NCI-H1694 (cell line): ENCODE measurements around the gene ACP1.

Experiments
- DNase-seq: peaks from one replicate; lab custom pipeline; 2025; lab: John Stamatoyannopoulos, UW

The ACP1 gene

DNA sequence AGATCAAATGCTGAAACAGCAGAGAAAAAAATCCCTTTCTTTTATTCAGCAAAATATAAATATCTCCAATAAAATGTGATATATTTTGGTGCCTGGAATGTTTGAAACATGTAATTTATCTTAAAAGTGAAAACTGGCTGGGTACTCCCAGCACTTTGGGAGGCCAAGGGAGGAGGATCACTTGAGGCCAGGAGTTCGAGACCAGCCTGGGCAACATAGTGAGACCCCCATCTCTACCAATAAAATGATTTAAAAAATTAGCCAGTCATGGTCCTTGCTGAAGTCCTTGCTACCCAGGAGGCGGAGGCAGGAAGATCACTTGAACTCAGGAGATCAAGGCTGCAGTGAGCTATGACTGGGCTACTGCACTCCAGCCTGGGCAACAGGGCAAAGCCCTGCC is 9.6 kb upstream of the ACP1 start:
- DNase-seq: no peak

DNA sequence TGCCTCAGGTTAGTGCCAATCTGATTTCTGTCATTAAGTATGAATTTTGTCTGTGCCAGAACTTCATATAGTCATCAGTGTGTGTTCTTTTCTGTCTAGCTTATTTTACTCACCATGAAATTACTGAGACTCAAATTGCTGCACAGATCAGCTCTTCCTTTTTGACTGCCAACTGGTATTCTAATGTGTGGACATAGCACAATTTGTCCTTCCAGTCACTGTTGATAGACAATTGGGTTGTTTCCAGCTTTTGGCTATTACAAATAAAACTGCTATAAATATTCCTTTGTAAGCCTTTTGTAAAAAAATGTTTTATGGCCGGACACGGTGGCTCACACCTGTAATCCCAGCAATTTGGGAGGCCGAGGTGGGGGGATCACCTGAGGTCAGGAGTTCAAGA is 8.7 kb upstream of the ACP1 start:
- DNase-seq: no peak

DNA sequence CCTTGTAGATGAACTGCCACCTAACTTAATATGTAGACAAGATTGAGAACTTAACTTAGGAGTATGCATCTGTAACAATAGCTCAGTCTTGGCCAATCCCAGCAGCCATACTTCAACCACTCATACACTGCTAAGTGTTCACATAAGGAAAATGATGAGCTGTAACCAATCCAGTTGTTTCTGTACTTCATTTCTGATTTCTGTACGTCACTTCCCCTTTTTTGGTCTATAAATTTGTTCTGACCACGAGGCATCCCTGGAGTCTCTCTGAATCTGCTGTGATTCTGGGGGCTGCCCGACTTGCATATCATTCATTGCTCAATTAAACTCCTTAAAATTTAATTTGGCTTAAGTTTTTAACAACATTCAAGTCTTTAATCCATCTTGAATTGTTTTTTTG is 7.3 kb upstream of the ACP1 start:
- no peak for DNase-seq

DNA sequence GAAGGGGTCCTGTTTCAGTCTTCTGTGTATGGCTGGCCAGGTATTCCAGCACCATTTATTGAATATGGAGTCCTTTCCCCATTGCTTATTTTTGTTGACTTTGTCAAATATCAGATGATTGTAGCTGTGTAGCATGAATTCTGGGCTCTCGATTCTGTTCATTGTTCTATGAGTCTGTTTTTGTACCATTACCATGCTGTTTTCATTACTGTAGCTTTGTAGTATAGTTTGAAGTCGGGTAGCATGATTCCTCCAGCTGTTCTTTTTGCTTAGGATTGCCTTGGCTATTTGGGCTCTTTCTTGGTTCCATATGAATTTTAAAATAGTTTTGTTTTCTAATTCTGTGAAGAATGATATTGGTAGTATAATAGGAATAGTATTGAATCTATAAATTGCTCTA is 6.9 kb upstream of the ACP1 start:
- DNase-seq: no peak

DNA sequence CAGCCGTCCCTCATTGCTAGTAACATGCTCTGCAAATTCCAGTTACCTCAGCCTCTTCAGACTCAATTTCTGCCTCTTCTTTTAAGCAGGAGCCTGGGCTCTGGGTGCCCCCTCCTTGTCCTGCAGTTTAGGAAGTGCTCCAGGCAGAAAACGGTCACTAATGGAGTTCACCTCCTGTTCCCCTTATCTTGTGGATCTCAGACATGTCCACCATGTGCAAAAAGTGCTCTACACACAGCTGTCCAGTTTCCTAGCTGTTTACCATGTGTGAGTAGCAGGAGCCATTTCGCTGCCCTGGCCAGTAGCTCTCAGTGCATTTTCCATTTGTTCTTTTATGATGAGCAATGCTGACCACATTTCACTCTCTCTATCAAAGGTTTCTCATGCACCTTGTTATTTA is 5.8 kb upstream of the ACP1 start:
- no peak for DNase-seq

DNA sequence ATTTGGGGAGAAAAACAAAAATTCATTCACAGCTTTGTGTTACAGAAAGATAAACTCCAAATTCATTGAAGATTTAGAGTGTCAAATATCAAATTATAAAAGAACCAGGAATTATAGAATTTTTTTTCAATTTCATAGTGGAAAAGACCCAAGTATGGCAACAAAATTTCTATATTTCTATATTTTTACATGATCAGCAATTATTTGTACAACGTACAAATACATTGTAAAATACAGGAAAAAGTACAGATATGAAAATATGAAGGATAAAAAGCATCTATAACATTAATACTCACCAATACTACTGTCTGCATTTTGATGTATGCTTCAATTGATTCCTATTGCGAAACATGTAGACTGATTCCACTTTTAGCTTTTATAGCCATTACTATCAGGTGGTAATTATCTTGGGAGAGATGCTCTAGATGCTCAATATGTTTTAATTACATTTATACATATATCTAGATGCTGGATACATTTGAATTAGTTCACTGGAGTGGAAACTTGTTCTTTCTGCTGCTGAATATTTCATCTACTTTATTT is 4.9 kb upstream of the ACP1 start:
- DNase-seq: no peak

DNA sequence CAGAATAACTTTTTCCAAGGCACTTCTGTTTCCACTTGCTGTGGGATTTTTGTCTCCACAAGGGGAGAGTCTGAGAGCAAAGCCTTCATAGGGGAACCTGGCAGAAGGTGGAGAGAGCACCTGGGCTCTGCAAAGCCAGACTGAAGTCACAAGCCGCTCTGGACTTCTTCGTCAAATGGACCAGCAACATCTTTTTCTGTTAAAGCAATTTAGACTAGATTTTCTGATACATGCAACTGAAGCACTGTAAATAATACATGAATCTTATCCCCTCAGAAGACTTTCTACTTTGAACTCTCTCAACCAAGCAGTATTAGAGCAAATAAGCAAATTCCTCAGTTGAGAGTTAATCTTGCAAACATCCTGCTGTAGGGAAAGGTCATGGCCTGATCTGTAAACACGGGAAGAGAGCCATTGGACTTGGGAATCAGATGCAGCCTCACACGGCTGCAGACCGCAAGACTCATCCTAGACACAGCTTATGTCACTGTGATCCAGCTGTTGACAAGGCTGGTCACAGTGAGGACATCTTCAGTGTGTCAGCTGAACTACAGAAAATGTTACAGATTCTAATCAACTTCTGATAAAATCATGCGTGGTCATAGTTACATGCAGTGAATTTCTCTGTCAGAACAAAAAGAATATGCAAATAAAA is 4.1 kb upstream of the ACP1 start:
- DNase-seq: no peak

DNA sequence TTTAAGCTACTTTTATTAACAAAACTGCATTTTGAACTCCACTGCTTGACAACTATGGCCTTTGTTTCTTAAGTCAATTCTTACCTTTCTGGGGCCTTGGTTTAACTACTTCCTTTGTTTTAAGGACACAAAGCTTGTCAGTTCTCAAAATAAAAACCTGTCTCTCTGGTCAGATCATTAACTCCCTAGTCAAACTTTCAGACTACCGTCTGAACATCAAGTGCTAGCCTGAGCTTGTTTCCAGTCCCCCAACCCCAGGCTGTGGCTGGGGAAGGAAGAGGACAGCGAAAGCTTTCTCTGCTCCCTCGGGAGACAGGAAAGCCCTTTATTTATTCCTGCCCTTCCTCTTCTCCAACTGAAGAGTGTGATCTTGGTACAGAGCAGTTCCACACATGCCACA is 2.6 kb upstream of the ACP1 start:
- DNase-seq: no peak

DNA sequence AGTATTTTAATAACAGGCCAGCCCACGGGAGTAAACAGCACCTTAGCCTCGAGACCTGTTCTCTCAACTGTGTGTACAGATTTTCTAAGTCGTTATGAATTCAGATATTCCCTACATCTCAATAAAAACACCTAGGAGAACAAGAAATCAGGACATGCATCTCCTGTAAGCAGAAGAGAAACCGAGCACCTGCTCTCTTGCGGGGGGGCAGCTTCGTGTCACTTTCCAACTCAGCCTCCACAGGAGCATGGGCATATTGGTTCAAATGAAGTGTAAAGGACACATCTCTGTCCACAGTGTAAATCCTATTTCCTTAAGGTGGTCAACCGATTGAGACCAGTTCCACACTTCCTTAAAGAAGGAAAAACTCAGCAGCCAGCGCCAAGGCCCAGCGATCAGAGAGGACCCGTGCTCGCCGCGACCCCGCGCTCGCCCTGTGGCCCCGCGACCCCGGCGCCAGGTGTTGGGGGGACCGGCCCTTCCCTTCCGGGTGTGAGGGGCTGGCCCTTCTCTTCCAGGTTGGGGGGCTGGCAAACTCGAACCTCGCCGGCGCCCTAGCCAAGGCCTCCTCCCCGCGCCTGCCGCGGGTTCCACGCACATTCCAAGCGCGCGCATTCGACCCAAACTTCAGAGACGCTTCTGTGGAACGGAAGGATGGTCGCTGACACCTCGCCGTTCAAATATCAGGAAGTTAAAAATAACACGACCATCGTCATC is 1.6 kb upstream of the ACP1 start:
- no peak for DNase-seq

DNA sequence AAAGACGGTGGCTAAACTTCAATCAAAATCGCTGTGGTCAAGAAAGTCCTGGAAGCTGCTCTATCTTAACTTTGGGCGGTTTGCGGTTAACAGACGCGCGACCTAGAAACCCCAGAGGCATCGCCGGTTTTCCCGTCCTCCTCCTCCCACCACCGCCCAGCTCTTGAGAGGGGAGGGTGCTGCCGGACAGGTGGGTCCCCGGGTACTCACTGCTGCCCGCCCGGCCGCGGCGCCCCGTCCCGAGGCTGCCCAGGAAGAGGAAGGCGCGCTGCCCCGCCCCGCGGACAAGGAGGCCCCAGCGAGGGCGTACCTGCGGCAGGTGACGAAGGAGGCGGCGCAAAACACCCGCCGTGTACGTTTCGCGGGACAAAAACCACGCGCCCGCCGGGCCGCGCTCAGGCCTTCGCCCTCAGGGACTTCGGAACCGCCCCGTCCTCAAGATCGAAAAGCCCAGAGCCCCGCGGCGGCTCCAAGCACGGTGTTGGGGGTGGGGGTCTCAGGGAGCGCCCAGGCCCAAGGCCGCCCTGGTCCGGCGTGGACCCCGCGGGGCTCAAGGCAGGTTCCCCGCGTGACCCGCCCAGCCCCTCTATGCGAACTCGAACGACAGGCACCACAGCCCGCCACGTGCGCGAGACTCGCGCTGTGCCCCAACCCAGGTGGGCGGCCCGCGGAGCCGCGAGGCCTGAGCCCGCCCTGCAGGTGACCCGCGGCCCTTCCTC is 814 bp upstream of the ACP1 start, which contains the start of gene SH3YL1:
TSS of gene SH3YL1 (minus strand) at position 259 of the 719 bp plus-strand sequence. CDS start at position 211, 48 bp downstream.
- DNase-seq: no peak

DNA sequence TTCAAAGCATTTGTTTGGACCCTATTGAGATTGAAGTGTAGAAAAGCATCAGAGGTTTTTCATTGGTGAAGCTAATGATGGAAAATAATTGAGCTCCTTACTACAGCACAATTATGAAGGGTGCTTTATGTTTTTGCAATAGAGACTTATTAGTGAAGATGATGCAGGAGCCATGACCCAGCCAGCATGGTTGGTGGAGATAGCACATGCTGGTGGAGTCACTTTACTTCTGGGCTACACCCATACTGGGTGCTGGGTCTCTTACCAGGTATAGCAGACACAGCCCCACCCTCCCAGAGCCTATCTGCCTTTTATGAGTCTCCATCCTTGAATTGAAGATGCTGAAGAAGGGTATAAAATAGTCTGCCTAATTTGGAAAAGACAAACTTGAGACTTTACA is 3.6 kb downstream of the ACP1 start:
- no peak for DNase-seq

DNA sequence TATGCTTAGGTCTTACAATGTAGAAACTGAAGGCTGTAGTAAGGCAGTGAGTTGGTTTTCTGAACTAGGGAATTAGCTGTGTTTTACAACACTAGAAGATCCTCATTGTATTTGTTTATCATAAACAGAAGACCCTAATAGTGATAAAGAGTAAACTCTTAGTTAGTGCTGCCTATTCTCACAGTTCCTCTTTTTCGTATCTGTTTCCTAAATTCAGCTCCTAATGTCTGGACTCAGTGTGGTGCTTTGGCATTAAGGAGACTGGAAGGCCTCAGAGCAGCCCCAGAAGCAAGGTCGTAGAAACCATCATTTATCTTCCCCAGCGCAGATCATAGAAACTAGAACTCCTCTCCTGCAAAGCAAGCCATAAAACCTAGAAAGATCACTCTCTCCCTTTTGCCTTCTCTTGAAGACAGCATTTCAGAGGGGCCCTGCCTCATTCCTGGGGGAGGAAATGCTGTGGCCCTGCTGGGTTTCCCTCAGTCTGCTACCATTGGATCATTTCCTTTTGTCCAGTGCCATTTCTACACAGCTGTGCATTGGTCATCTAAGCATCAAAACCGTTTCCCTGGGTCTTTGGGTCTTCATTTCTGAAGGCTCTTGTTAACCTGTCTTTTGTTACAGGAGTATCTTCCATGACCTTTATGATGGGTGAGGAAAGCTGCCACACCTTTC is 4.7 kb downstream of the ACP1 start:
- no peak for DNase-seq

DNA sequence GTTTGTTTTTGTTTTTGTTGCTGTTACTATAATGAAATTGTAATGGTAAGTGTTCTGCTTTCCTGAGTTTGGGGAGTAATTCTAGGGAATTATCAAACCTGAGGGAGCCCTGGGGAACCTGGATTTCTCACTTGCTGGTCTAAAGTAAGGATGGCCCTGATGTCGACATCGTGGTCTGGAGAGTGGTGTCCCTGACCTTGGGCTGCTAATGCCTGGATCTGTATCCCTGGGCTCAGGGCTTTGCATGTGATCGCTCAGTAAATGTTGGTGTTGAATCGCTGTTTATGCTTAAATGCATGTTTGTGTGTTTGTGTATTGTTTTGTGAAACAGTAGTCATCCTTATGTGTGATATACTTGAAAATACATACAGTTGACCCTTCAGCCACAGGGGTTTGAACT is 6.1 kb downstream of the ACP1 start:
- no peak for DNase-seq

DNA sequence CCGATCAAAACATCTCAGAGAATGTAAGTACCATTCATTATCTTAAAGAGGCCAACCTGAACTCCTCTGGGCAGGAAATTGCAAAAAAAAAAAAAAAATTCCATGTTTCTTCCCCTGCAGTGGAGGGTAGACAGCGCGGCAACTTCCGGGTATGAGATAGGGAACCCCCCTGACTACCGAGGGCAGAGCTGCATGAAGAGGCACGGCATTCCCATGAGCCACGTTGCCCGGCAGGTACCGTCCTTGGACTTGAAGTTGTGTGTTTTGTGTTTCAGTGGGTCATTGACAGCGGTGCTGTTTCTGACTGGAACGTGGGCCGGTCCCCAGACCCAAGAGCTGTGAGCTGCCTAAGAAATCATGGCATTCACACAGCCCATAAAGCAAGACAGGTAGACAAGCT is 7.2 kb downstream of the ACP1 start:
- DNase-seq: no peak

DNA sequence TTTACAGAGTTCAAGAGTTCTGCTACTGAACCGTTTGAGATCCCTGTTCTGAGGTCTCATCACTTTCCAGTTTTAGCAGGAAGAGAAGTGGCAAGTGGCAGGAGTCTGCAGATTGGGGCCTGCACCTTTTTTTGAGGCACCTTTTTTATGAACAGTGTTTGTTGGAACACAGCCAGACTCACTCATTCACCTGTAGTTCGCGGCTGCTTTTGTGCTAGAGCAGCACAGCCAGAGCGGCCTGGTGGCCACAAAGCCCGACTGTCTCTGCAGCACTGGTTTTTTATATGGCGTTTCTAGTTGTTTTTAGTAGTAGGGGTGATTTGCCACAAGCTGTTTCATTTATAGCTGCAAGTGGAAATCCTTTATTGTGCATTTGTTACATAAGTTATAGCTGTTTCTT is 8.6 kb downstream of the ACP1 start:
- no peak for DNase-seq

DNA sequence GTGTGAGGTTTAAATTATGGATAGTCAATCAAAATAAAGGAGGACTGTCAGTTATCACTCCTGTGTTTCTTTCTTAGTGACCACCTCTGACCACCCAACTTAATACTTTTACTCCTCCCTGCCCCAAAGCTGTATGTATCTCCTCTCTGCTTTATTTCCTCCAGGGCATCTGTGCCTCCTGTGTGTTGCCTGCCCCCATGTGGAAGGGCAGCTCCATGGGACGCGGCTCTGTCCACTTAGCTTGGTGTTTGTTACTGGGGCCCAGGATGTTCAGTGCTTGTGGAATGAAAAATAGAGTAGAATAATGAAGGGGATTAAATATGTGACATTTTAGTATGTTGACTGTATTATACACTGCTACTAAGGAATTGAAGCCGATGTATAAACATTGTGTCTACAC is 9.8 kb downstream of the ACP1 start:
- no peak for DNase-seq

DNA sequence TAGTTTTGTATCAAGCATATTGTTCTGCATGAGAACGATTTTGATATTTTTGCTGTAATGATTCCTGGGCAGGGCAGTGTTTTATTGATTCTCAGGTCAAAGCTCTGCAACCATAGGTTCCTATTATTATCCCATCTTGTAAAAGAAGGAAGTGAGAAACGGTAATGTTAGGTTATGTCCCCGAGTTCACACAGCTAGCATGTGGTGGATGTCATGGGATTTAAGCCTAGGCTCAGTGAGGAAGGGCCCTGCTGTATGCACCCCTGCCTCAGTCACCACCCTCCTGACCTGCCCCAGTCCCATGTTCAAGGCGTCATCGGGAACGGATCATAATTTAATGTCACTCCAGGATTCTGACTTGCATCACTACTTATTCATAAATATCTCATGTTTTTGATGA is 10.7 kb downstream of the ACP1 start:
- no peak for DNase-seq

DNA sequence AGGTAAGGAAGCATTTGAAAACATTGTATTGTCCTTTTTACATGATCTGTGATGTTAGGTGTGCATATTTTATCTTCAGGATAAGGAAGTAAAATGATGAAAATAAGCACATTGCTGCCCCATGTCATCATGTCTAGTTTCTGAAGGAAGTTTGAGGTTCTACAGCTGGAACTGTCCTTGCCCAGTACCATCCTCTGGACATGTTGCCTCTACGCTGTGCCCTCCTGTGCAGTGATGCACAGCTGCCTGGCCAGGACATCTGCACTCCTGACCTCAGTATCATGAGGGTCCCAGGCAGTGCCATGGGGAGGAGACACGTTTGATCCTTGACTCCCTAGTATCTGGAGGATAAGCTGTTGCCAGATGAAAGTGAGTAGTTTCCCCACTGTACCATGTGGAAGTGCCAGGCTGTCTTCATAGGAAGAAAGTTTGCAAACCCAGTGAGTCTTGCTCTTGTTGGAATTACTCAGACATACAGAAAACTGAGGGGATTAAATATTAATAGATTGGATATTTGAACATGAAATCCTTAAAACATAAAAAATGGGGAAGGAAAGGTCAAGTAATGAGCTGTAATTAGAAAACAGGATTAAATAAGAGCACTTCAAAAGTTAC is 13.7 kb downstream of the ACP1 start:
- no peak for DNase-seq

DNA sequence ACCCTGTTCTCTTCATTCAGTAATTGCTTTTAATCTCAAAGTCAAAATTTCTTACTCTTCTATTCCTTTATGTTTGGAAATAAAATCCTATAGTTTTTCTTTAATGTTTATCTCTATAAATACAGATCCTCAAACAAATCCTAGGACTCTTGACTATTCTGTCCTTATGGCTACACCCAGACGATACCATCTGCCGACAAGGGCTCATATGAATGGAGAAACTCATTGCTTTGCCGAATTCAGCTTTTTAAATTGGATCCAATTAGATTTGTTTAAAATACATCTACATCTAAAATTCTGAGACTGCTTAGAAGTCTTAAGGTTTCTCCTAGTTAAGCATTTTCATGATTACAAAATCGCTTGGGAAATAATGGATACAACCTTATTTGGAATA is 14.2 kb downstream of the ACP1 start:
- no peak for DNase-seq

DNA sequence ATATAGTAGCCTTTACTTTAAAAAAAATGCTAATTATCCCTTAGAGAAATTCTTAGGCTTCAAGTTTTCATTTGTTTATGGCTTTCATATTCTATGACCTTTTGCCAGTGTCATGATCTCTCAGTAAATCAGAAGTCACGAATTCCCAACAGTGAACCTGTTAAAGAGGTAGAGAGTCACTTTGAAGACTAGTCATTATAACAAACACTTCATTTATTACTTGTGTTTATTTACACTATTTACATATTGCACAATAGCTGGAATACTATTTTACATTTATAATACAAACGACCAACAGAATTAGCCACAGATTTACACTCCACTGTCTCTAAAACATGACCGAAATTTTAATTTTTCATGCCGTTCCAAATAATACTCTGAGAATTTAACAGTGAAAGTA is 14.6 kb downstream of the ACP1 start:
- DNase-seq: no peak

DNA sequence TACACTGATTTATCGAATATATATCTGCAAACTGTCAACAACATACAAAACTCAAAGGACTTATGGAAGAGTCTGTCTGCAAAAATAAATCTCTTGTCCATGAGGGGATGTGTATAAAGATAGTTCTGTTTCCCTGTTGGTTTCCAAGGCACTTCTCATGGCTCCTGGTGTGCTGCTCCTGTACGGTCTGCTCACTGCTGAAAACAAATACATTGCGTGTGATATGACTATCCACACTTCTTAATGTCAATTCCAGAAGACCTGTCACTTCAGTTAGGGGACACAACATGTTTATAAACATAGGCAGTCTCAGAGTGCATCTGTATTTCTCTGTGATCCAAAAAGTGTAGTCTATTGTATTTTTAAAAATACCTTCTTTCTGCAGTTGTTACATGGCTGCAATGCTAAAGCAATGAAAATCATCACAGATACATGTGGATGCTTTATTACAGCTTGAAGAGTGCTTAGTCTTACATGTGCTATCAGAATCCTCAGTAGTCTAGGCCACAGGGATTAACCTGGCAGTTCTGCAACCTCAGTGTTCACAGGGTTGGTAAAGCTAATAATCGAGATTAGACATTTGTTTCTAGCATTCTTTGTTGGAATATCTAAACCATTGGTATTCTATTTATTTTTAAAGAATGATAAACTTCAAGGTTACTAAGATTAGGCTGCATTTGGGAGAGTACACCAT is 15.4 kb downstream of the ACP1 start:
- DNase-seq: no peak
